ENCODE measurements around the gene ATXN7.

GRCh38 chr3:63872135-63872924 is 8.7 kb downstream of the ATXN7 start:
- no peak for TF ChIP-seq CTCF (IDR thresholded peaks at IDR 0.05; ENCODE audit: poor library complexity, severe bottlenecking)
- TF ChIP-seq SMC3 (conservative IDR thresholded peaks at IDR 0.05; ENCODE audit: poor library complexity) = no peak
- no peak for TF ChIP-seq RAD21 (conservative IDR thresholded peaks at IDR 0.05)
- TF ChIP-seq REST (IDR thresholded peaks at IDR 0.05; ENCODE audit: borderline replicate concordance) = no peak
- no peak for TF ChIP-seq EP300 (conservative IDR thresholded peaks at IDR 0.05; ENCODE audit: poor library complexity, severe bottlenecking)
- no peak for TF ChIP-seq POLR2AphosphoS5 (IDR thresholded peaks at IDR 0.05)
- no peak for TF ChIP-seq TAF1 (IDR thresholded peaks at IDR 0.05; ENCODE audit: low read depth)
- TF ChIP-seq EZH2 (IDR thresholded peaks at IDR 0.05; ENCODE audit: borderline replicate concordance, insufficient read depth, low read length, poor library complexity, severe bottlenecking) = no peak
